Measurements from ENCODE around the gene AHDC1. TPM values are rescaled to one million over a fixed set of nuclear protein-coding genes. Genes with fewer than 3 reads are reported as not detected.
"Not testable (repeated sequence)": the region's sequence is repeated elsewhere in the genome, so short reads cannot be mapped to it uniquely, and the experiment has no call there.

The AHDC1 gene
- total RNA-seq, 4 donors from 2014 or later: 26.4 to 39.9 (median 34.6) TPM

DNA sequence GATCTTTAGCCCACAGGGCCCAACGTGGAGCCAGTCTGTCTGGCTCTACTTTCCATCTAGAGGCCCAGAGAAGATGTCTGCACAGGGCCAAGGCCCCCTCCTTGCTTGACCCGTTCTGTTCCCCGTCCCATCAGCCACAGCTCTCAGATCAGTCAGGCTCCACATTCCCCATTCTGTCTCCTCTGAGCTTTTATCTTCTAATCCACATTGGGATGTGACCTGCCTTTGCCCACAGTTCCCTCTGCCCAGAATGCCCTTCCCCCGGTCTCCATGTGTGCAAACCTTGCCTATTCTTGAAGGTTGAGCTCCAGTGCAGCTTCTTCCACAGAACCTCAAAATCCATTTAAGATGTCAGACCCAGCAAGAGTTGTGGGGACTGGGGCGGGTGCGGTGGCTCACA lies 60.7 kb downstream of the AHDC1 start:
- peaks cover 4 to 92% (median 44%) of the 10 kb centered on the region in 4 donors for H3K4me1 ChIP-seq
- TF ChIP-seq POLR2A (IDR thresholded peaks at IDR 0.05): no peak
- TF ChIP-seq, protein P1, sequence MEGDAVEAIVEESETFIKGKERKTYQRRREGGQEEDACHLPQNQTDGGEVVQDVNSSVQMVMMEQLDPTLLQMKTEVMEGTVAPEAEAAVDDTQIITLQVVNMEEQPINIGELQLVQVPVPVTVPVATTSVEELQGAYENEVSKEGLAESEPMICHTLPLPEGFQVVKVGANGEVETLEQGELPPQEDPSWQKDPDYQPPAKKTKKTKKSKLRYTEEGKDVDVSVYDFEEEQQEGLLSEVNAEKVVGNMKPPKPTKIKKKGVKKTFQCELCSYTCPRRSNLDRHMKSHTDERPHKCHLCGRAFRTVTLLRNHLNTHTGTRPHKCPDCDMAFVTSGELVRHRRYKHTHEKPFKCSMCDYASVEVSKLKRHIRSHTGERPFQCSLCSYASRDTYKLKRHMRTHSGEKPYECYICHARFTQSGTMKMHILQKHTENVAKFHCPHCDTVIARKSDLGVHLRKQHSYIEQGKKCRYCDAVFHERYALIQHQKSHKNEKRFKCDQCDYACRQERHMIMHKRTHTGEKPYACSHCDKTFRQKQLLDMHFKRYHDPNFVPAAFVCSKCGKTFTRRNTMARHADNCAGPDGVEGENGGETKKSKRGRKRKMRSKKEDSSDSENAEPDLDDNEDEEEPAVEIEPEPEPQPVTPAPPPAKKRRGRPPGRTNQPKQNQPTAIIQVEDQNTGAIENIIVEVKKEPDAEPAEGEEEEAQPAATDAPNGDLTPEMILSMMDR (IDR thresholded peaks at IDR 0.05): no peak
- TF ChIP-seq EP300 (IDR thresholded peaks at IDR 0.05): no peak
- WGBS, 2 donors: 74 to 80% methylated on average over 6 of the region's 6 CpGs

DNA sequence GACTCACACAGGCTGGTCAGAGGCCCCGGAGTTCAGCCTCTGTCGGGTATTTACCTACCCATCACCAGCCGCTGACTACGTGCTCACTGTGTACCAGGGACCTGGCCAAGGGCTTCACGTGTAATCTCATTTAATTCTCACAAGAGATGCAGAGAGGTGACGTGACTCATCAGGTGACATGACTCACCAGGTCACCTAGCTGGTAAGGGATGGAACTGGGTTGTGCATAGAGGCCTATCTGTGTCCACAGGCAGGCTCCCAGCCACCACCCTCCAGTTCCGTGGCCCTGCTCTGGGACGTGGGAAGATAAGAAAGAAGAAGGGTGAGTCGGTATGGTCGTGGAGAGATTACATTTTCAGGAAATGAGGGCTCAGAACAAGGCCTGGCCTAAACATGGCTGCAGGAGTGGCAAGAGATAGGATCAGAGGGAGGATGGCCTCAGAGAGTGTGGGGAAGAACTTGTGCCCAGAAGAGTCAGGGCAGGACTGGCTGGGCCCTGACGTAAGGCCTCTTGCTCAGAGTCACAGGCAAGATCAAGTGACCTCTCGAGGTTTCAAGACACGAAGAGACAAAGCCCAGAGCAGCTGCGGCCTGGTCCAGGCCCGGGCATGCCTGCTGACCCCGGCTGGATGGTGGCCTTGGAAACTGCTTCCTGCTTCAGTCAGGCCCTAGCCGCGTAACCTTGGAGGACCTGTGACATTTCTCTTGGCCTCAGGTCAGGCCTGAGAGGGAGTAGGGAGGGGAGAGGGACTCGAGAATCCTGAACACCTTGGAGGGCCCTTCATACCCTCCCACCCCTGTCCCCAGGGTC lies 61.3 kb downstream of the AHDC1 start:
- H3K4me1 ChIP-seq: peaks cover 4 to 97% (median 47%) of the 10 kb centered on the region in 4 donors

More for the DNA sequence above, 60.7 kb downstream of the AHDC1 start:
- H3K4me3 ChIP-seq: no peak overlapping the region
- peaks cover 0 to 43% (median 0%) of the 10 kb centered on the region in 3 donors for H3K36me3 ChIP-seq
- no peaks in the 10 kb centered on the region for H3K27me3 ChIP-seq
- DNase-seq (ENCODE audit: low spot score in 2 of 2): no peak
- H3K27ac ChIP-seq: peak overlapping the region; percentile 58 to 92 (median 77)
- no peaks in the 10 kb centered on the region for H3K9me3 ChIP-seq

DNA sequence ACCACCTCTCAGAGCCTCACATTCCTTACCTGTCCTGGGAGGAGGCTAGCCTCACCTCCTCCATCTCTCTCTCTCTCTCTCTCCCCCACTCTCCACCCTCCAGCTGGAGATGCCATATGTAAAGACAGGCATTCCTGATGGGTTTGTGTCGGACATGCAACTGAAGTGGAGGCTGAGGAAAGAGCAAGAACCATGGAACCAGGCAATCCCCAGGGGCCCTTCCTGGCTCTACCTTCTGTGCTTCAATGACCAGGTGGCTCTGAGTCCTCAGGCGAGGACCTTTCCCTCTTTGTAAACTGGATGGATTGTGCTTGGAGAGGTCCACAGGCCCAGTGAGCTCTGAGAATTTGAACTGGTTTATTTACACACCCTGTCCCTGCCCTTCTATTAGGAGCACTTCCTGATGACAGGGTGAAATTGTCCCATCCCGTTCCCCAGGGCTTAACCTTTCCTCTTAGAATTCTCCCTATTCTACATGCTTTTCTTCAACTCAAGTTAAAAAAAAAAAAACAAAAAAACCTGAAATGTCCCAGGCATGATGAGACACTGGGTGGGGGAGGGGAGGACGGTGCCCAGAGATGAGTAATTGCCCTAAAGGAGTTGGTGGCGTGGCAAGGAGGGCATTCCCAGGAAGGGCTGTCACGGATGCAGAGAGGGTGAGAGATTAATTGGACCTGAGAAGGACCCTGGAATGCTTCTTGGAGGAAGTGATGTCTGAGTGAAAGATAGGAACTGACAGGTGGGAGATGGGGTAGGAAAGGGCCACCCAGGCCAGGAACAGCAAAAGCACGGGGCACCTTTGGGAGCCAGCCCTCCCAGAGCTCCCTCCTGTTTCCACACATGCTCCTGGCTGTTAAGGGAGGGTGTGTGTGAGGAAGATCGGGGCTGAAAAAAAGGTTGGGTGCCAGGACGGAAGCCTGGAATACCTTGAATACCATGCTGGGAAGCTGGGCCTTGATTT lies 63.8 kb downstream of the AHDC1 start:
- DNase-seq (ENCODE audit: low spot score in 2 of 2): no peak
- WGBS, 2 donors: 71 to 74% methylated on average over 9 of the region's 9 CpGs
- no peaks in the 10 kb centered on the region for H3K27me3 ChIP-seq
- TF ChIP-seq, protein P1 (IDR thresholded peaks at IDR 0.05): no peak
- TF ChIP-seq POLR2A (IDR thresholded peaks at IDR 0.05) (no peak), EP300 (IDR thresholded peaks at IDR 0.05) (no peak)
- H3K36me3 ChIP-seq: peaks cover 0 to 21% (median 0%) of the 10 kb centered on the region in 3 donors
- peaks cover 4 to 97% (median 59%) of the 10 kb centered on the region in 4 donors for H3K4me1 ChIP-seq
- no peaks in the 10 kb centered on the region for H3K9me3 ChIP-seq
- no peak overlapping the region for H3K4me3 ChIP-seq
- peak overlapping the region in 2 of 4 donors; percentile 56 to 59 for H3K27ac ChIP-seq

More for the DNA sequence above, 61.3 kb downstream of the AHDC1 start:
- Histone ChIP-seq H3K27me3 (no peaks in the 10 kb centered on the region), H3K36me3 (peaks cover 0 to 40% (median 0%) of the 10 kb centered on the region in 3 donors), H3K4me3 (no peak overlapping the region), H3K27ac (peak overlapping the region; percentile 58 to 92 (median 77)), H3K9me3 (no peaks in the 10 kb centered on the region)
- DNase-seq (ENCODE audit: low spot score in 2 of 2): peak in 1 of 2 donors; percentile 55
- TF ChIP-seq, protein P1 (IDR thresholded peaks at IDR 0.05): no peak
- TF ChIP-seq EP300 (IDR thresholded peaks at IDR 0.05) (peak; percentile 32 to 67), POLR2A (IDR thresholded peaks at IDR 0.05) (peak in 1 of 2 donors; percentile 29)
- WGBS, 2 donors: 37 to 52% methylated on average over 19 of the region's 19 CpGs

DNA sequence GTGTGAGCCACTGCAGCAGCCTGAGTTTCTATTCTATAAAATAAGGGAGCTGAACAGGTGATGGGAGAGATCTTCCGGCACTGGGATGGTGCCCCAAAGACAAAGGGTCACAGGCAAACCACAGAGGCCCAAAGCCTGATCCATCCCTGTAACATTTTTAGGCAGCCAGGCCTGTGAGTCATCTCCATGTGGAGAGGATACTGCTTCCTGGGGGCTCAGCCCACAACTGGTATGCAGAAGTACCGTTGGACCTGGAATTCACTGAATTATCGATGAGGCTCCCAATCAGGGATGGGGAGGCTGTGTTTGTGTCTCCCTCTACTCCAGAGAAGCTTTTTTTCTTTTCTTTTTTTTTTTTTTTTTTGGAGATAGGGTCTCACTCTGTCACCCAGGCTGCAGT lies 65.2 kb downstream of the AHDC1 start:
- TF ChIP-seq, protein P1 (IDR thresholded peaks at IDR 0.05): no peak
- TF ChIP-seq POLR2A (IDR thresholded peaks at IDR 0.05) (no peak), EP300 (IDR thresholded peaks at IDR 0.05) (no peak)
- DNase-seq (ENCODE audit: low spot score in 2 of 2): no peak
- H3K27ac ChIP-seq: peak overlapping the region in 2 of 4 donors; percentile 56 to 77

DNA sequence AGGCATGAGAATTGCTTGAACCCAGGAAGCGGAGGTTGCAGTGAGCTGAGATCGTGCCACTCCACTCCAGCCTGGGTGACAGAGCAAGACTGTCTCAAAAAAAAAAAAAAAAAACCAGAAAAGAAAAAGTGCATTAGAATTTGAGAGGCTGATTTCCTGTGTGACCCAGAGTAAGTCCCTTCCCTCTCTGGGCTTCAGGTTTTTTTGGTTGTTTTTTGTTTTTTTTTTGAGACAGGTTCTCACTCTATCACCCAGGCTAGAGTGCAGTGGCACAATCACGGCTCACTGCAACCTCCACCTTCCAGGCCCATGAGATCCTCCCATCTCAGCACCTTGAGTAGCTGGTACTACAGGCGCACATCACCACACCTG lies 65.7 kb downstream of the AHDC1 start:
- Histone ChIP-seq H3K4me1 (peaks cover 4 to 83% (median 48%) of the 10 kb centered on the region in 4 donors), H3K27ac (peak overlapping the region in 2 of 4 donors; percentile 47 to 77)
- not testable (repeated sequence) for H3K9me3 ChIP-seq

More for the DNA sequence above, 65.2 kb downstream of the AHDC1 start:
- 45 to 51% methylated on average over 3 of the region's 3 CpGs for WGBS, 2 donors
- Histone ChIP-seq H3K4me3 (no peak overlapping the region), H3K27me3 (no peaks in the 10 kb centered on the region), H3K36me3 (peaks cover 0 to 29% (median 0%) of the 10 kb centered on the region in 3 donors), H3K9me3 (no peaks in the 10 kb centered on the region), H3K4me1 (peaks cover 4 to 88% (median 50%) of the 10 kb centered on the region in 4 donors)

More for the DNA sequence above, 65.7 kb downstream of the AHDC1 start:
- not testable (repeated sequence) for DNase-seq (ENCODE audit: low spot score in 2 of 2); H3K4me3 ChIP-seq; H3K27me3 ChIP-seq
- H3K36me3 ChIP-seq: peaks cover 0 to 34% (median 0%) of the 10 kb centered on the region in 3 donors
- 88 to 93% methylated on average over 4 of the region's 4 CpGs for WGBS, 2 donors
